ENCODE data around the gene ZNF367.

Gene ZNF367

GRCh38 chr9:96400132-96400910 lies 17.8 kb downstream of the ZNF367 start:
- Histone ChIP-seq H3K4me3 (ENCODE audit: insufficient read depth, low read depth, low read length, poor library complexity, severe bottlenecking) (no peak overlapping the region), H3K36me3 (ENCODE audit: control insufficient read depth, insufficient read depth, low read length) (no peaks in the 10 kb centered on the region), H3K27me3 (replicated peaks; ENCODE audit: control insufficient read depth, insufficient read depth, low read length, poor library complexity, severe bottlenecking) (no peaks in the 10 kb centered on the region), H3K27ac (ENCODE audit: insufficient read depth, low read length, poor library complexity, severe bottlenecking) (no peak overlapping the region), H3K9me3 (ENCODE audit: control insufficient read depth, low read length) (no peaks in the 10 kb centered on the region), H3K4me1 (ENCODE audit: control insufficient read depth, insufficient read depth, low read length, poor library complexity, severe bottlenecking) (peaks cover 17% of the 10 kb centered on the region)
- DNase-seq, result no peak

DNA sequence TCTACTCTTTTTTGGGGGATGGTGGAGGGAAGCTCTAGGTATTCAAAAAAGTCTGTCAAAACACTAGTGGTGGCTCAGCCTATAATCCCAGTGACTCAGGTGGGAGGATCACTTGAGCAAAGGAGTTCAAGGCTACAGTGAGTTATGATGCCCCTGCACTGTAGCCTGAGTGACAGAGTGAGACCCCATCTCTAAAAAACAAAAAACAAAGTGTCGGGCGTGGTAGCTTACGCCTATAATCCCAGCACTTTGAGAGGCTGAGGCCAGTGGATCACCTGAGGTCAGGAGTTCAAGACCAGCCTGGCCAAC lies 18.9 kb downstream of the ZNF367 start:
- H3K27ac ChIP-seq (ENCODE audit: insufficient read depth, low read length, poor library complexity, severe bottlenecking), result peak overlapping the region; percentile 19
- H3K27me3 ChIP-seq (replicated peaks; ENCODE audit: control insufficient read depth, insufficient read depth, low read length, poor library complexity, severe bottlenecking), result no peaks in the 10 kb centered on the region
- H3K9me3 ChIP-seq (ENCODE audit: control insufficient read depth, low read length), result no peaks in the 10 kb centered on the region
- H3K36me3 ChIP-seq (ENCODE audit: control insufficient read depth, insufficient read depth, low read length), result no peaks in the 10 kb centered on the region
- no peak for DNase-seq
- peaks cover 17% of the 10 kb centered on the region for H3K4me1 ChIP-seq (ENCODE audit: control insufficient read depth, insufficient read depth, low read length, poor library complexity, severe bottlenecking)
- H3K4me3 ChIP-seq (ENCODE audit: insufficient read depth, low read depth, low read length, poor library complexity, severe bottlenecking), result peak overlapping the region; percentile 9

GRCh38 chr9:96398582-96399324 lies 19.4 kb downstream of the ZNF367 start:
- Histone ChIP-seq H3K36me3 (ENCODE audit: control insufficient read depth, insufficient read depth, low read length) (no peaks in the 10 kb centered on the region), H3K9me3 (ENCODE audit: control insufficient read depth, low read length) (no peaks in the 10 kb centered on the region), H3K4me3 (ENCODE audit: insufficient read depth, low read depth, low read length, poor library complexity, severe bottlenecking) (peak overlapping the region; percentile 9), H3K27me3 (replicated peaks; ENCODE audit: control insufficient read depth, insufficient read depth, low read length, poor library complexity, severe bottlenecking) (no peaks in the 10 kb centered on the region), H3K27ac (ENCODE audit: insufficient read depth, low read length, poor library complexity, severe bottlenecking) (peak overlapping the region; percentile 19), H3K4me1 (ENCODE audit: control insufficient read depth, insufficient read depth, low read length, poor library complexity, severe bottlenecking) (peaks cover 17% of the 10 kb centered on the region)
- DNase-seq, result no peak

- Histone ChIP-seq H3K4me3 (ENCODE audit: insufficient read depth, low read depth, low read length, poor library complexity, severe bottlenecking) (no peak overlapping the region), H3K27me3 (replicated peaks; ENCODE audit: control insufficient read depth, insufficient read depth, low read length, poor library complexity, severe bottlenecking) (no peaks in the 10 kb centered on the region), H3K9me3 (ENCODE audit: control insufficient read depth, low read length) (no peaks in the 10 kb centered on the region), H3K4me1 (ENCODE audit: control insufficient read depth, insufficient read depth, low read length, poor library complexity, severe bottlenecking) (peaks cover 19% of the 10 kb centered on the region), H3K36me3 (ENCODE audit: control insufficient read depth, insufficient read depth, low read length) (no peaks in the 10 kb centered on the region), H3K27ac (ENCODE audit: insufficient read depth, low read length, poor library complexity, severe bottlenecking) (no peak overlapping the region)
- DNase-seq, result no peak
Measured at GRCh38 chr9:96395964-96396363, 22.2 kb downstream of the ZNF367 start.

DNA sequence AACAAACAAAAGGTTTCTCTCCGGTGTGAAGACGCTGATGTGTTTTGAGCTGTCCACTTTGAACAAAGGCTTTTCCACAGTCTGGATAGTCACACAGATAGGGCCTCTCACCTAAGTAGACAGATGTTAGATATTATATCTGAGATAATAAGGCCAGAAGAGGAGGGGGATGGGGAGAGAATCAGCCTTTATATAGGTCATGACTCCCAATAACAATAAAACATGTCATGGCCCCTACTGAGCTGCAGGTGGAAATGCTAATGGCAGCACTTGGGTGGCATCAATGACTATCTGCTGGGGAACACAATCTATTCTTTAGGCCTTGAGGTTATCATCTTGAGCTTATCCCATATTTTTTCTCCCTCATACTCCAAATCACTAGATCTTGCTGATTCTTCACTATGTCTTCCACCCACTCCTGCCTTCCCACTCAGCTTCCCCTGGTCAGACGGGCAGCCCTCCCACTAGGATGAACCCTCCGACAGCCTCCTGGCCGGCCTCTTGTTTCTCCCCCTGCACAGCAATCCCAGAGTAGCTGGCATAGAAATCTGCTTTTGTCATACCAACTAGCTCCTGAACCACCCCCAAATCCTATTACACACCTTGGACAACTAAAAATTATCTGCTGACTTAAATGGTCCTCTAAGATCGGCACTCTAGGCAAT lies 23.2 kb downstream of the ZNF367 start:
- no peaks in the 10 kb centered on the region for H3K36me3 ChIP-seq (ENCODE audit: control insufficient read depth, insufficient read depth, low read length)
- H3K4me1 ChIP-seq (ENCODE audit: control insufficient read depth, insufficient read depth, low read length, poor library complexity, severe bottlenecking), result peaks cover 19% of the 10 kb centered on the region
- DNase-seq, result no peak

DNA sequence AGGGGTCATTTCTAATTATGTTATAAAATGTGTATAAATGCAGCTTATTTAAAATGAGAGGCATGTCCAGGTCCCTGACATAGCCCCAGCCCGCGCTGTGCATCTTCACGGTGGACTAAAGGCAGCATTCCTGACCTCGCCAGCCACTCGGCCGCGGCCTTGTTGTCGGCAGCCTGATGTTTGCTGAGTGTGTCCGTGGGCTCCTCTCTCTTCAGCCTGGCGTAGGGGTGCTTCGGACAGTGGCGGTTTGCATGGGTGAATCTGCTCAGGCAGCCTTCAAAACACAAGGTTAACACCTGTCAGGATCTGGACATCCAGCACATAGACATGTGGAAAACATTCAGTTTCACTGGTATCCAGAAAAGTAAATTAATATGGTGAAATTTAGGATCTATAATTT lies 25.9 kb downstream of the ZNF367 start:
- Histone ChIP-seq H3K4me1 (ENCODE audit: control insufficient read depth, insufficient read depth, low read length, poor library complexity, severe bottlenecking) (peaks cover 2% of the 10 kb centered on the region), H3K9me3 (ENCODE audit: control insufficient read depth, low read length) (no peaks in the 10 kb centered on the region), H3K36me3 (ENCODE audit: control insufficient read depth, insufficient read depth, low read length) (no peaks in the 10 kb centered on the region), H3K4me3 (ENCODE audit: insufficient read depth, low read depth, low read length, poor library complexity, severe bottlenecking) (no peak overlapping the region), H3K27me3 (replicated peaks; ENCODE audit: control insufficient read depth, insufficient read depth, low read length, poor library complexity, severe bottlenecking) (no peaks in the 10 kb centered on the region), H3K27ac (ENCODE audit: insufficient read depth, low read length, poor library complexity, severe bottlenecking) (no peak overlapping the region)
- no peak for DNase-seq

More for the DNA sequence above, 23.2 kb downstream of the ZNF367 start:
- Histone ChIP-seq H3K4me3 (ENCODE audit: insufficient read depth, low read depth, low read length, poor library complexity, severe bottlenecking) (no peak overlapping the region), H3K9me3 (ENCODE audit: control insufficient read depth, low read length) (no peaks in the 10 kb centered on the region), H3K27ac (ENCODE audit: insufficient read depth, low read length, poor library complexity, severe bottlenecking) (no peak overlapping the region), H3K27me3 (replicated peaks; ENCODE audit: control insufficient read depth, insufficient read depth, low read length, poor library complexity, severe bottlenecking) (no peaks in the 10 kb centered on the region)

DNA sequence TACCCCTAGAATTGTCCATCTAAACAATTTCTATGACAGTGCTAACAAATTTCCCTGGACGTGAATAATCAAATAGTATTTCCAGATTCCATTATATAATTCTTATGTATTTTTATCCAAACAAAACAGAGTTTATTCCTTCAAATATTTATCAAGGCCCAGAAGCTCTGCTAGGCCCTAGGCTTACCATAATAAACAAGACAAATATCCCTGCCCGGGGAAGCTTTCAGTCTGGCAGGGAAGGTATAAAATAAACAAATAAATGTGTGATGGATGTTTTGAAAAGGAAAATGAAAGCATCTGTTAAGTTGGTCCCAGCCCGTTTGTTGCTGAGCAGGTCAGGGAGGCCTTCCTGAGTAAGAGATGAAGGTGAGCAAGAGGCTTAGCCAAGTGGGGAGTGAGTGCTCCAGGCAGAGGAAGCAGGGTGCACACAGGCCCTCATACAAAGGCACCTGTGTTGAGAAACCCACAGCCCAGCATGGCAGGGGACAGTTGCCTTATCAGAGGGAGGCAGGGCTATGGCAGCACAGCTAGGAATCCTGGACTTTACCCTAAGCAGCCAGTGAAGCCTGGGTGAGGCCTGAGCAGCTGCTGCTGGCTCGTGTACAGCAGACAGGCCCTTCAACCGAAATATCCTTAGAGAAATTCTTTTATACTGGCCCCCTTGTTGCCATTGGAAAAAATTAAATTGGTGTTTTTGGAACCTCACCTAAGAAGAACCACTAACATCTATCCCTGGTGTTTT lies 27.0 kb downstream of the ZNF367 start:
- H3K27ac ChIP-seq (ENCODE audit: insufficient read depth, low read length, poor library complexity, severe bottlenecking), result peak overlapping the region; percentile 9
- H3K4me1 ChIP-seq (ENCODE audit: control insufficient read depth, insufficient read depth, low read length, poor library complexity, severe bottlenecking), result peaks cover 2% of the 10 kb centered on the region
- H3K4me3 ChIP-seq (ENCODE audit: insufficient read depth, low read depth, low read length, poor library complexity, severe bottlenecking), result no peak overlapping the region
- DNase-seq, result no peak
- no peaks in the 10 kb centered on the region for H3K36me3 ChIP-seq (ENCODE audit: control insufficient read depth, insufficient read depth, low read length)
- no peaks in the 10 kb centered on the region for H3K27me3 ChIP-seq (replicated peaks; ENCODE audit: control insufficient read depth, insufficient read depth, low read length, poor library complexity, severe bottlenecking)
- no peaks in the 10 kb centered on the region for H3K9me3 ChIP-seq (ENCODE audit: control insufficient read depth, low read length)

GRCh38 chr9:96388144-96388543 lies 30.0 kb downstream of the ZNF367 start:
- no peak overlapping the region for H3K27ac ChIP-seq (ENCODE audit: insufficient read depth, low read length, poor library complexity, severe bottlenecking)
- no peaks in the 10 kb centered on the region for H3K36me3 ChIP-seq (ENCODE audit: control insufficient read depth, insufficient read depth, low read length)
- H3K4me1 ChIP-seq (ENCODE audit: control insufficient read depth, insufficient read depth, low read length, poor library complexity, severe bottlenecking), result peaks cover 3% of the 10 kb centered on the region

GRCh38 chr9:96386157-96386556 lies 32.0 kb downstream of the ZNF367 start:
- Histone ChIP-seq H3K36me3 (ENCODE audit: control insufficient read depth, insufficient read depth, low read length) (no peaks in the 10 kb centered on the region), H3K27ac (ENCODE audit: insufficient read depth, low read length, poor library complexity, severe bottlenecking) (no peak overlapping the region), H3K4me1 (ENCODE audit: control insufficient read depth, insufficient read depth, low read length, poor library complexity, severe bottlenecking) (peaks cover 6% of the 10 kb centered on the region)

More at GRCh38 chr9:96388144-96388543, 30.0 kb downstream of the ZNF367 start:
- H3K27me3 ChIP-seq (replicated peaks; ENCODE audit: control insufficient read depth, insufficient read depth, low read length, poor library complexity, severe bottlenecking), result no peaks in the 10 kb centered on the region
- no peak for DNase-seq
- H3K9me3 ChIP-seq (ENCODE audit: control insufficient read depth, low read length), result no peaks in the 10 kb centered on the region
- H3K4me3 ChIP-seq (ENCODE audit: insufficient read depth, low read depth, low read length, poor library complexity, severe bottlenecking), result no peak overlapping the region

More at GRCh38 chr9:96386157-96386556, 32.0 kb downstream of the ZNF367 start:
- H3K27me3 ChIP-seq (replicated peaks; ENCODE audit: control insufficient read depth, insufficient read depth, low read length, poor library complexity, severe bottlenecking), result no peaks in the 10 kb centered on the region
- H3K9me3 ChIP-seq (ENCODE audit: control insufficient read depth, low read length), result no peaks in the 10 kb centered on the region
- DNase-seq, result no peak
- H3K4me3 ChIP-seq (ENCODE audit: insufficient read depth, low read depth, low read length, poor library complexity, severe bottlenecking), result no peak overlapping the region
